Germinal center (tissue), 1 donor: Measurements from ENCODE around the gene HNRNPK.

Experiments
- DNase-seq: peaks from one replicate; pipeline ENCODE4 v3.0.0; 2012; ENCODE audit warnings: mixed read lengths, low spot score

Gene HNRNPK

GRCh38 chr9:83979812-83980394, at the start of gene HNRNPK:
TSS of gene HNRNPK (minus strand) at chr9:83980215. CDS start at chr9:83978252, 1,963 bp downstream.
- DNase-seq = peak; percentile 100

GRCh38 chr9:84027201-84027600, 47.2 kb upstream of the HNRNPK start:
- no peak for DNase-seq

- DNase-seq = no peak
These were observed 44.1 kb upstream of the HNRNPK start for GRCh38 chr9:84024041-84024575.

- DNase-seq = no peak
These were observed 27.6 kb upstream of the HNRNPK start for GRCh38 chr9:84007662-84008061.

GRCh38 chr9:84003246-84003645, 23.2 kb upstream of the HNRNPK start:
- DNase-seq = no peak

- no peak for DNase-seq
These were observed 22.3 kb upstream of the HNRNPK start for GRCh38 chr9:84002344-84002743.

- no peak for DNase-seq
These were observed 21.6 kb upstream of the HNRNPK start for GRCh38 chr9:84001621-84002020.

GRCh38 chr9:84000186-84000585, 20.2 kb upstream of the HNRNPK start:
- DNase-seq = no peak

GRCh38 chr9:83999141-83999918, 19.3 kb upstream of the HNRNPK start:
- no peak for DNase-seq

GRCh38 chr9:83996126-83996525, 16.1 kb upstream of the HNRNPK start:
- DNase-seq = no peak

- no peak for DNase-seq
These were observed 12.9 kb upstream of the HNRNPK start for GRCh38 chr9:83992901-83993300.

- DNase-seq = no peak
These were observed 12.4 kb upstream of the HNRNPK start for GRCh38 chr9:83992407-83992806.

- no peak for DNase-seq
These were observed 11.3 kb upstream of the HNRNPK start for GRCh38 chr9:83991355-83991754.

GRCh38 chr9:83988411-83988810, 8.4 kb upstream of the HNRNPK start:
- no peak for DNase-seq

- DNase-seq = no peak
These were observed 7.4 kb upstream of the HNRNPK start for GRCh38 chr9:83987402-83987791.

- no peak for DNase-seq
These were observed 6.9 kb upstream of the HNRNPK start for GRCh38 chr9:83986765-83987401.

GRCh38 chr9:83986195-83986594, 6.2 kb upstream of the HNRNPK start:
- peak; percentile 8 for DNase-seq

GRCh38 chr9:83981126-83981871, 1.3 kb upstream of the HNRNPK start:
- DNase-seq = peak; percentile 14

- DNase-seq = peak; percentile 94
These were observed 545 bp upstream of the HNRNPK start, which contains the start of gene RMI1 for GRCh38 chr9:83980395-83981125. TSS of gene RMI1 (plus strand) at chr9:83980805. CDS start at chr9:84000987, 20,182 bp downstream.

GRCh38 chr9:83978992-83979811, 813 bp downstream of the HNRNPK start:
- DNase-seq = peak; percentile 80

- DNase-seq = no peak
These were observed 2.8 kb downstream of the HNRNPK start for GRCh38 chr9:83977196-83977595.
